A673 (cell line): ENCODE results near the gene NT5M.

ENCODE experiments used
- EZH2 ChIP-seq: fragments of 200-600 bp; sonication (generic); IDR thresholded peaks from 2 replicates; pipeline ENCODE4 v1.6.1; 2017; ENCODE audit warnings: borderline replicate concordance, low read depth, mild to moderate bottlenecking, mixed read lengths, antibody characterized with exemption, low read length; ENCODE audit not compliant: poor library complexity, severe bottlenecking
- TF ChIP-seq, protein P1 (sequence below): fragments of 300-800, 200-600 bp; sonication (generic); conservative IDR thresholded peaks from 2 replicates; pipeline ENCODE4 v1.5.1; 2017; ENCODE audit warnings: low read depth, mild to moderate bottlenecking, antibody characterized with exemption, low read length, moderate library complexity, mixed read lengths

DNA sequence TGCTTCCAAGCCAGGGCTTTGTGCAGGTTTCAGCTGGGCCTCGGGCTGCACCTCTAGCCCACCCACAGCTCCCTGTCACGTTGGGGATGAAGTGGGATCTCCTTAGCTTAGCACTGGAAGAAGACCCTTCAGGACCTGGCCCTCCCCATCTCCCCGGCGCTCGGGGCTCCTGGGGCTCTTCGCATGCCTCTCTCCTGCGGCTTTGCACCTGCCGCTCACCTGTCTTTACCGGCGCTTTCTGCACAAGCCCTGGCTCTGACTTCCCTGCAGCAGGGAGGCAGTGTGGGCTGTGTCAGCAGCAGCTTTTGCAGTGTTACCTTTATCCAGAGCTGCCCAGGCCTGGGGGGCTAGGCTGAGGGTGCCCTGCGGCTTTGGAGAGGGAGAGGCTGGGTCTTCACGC lies 52.3 kb downstream of the NT5M start:
- TF ChIP-seq, protein P1, sequence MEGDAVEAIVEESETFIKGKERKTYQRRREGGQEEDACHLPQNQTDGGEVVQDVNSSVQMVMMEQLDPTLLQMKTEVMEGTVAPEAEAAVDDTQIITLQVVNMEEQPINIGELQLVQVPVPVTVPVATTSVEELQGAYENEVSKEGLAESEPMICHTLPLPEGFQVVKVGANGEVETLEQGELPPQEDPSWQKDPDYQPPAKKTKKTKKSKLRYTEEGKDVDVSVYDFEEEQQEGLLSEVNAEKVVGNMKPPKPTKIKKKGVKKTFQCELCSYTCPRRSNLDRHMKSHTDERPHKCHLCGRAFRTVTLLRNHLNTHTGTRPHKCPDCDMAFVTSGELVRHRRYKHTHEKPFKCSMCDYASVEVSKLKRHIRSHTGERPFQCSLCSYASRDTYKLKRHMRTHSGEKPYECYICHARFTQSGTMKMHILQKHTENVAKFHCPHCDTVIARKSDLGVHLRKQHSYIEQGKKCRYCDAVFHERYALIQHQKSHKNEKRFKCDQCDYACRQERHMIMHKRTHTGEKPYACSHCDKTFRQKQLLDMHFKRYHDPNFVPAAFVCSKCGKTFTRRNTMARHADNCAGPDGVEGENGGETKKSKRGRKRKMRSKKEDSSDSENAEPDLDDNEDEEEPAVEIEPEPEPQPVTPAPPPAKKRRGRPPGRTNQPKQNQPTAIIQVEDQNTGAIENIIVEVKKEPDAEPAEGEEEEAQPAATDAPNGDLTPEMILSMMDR = no peak
- TF ChIP-seq EZH2 = no peak
